ENCODE measurements around the gene MT1H.
A peak's percentile ranks its signal among the peaks of the same experiment; 100 is the strongest.

MT1H gene

GRCh38 chr16:56636616-56637413, 32.8 kb upstream of the MT1H start:
- no peaks in the 10 kb centered on the region for H3K36me3 ChIP-seq (ENCODE audit: control insufficient read depth, insufficient read depth, low read length)
- no peak overlapping the region for H3K9ac ChIP-seq
- H2AFZ ChIP-seq: no peak overlapping the region
- no peaks in the 10 kb centered on the region for H3K79me2 ChIP-seq
- no peak overlapping the region for H3K4me2 ChIP-seq (ENCODE audit: low read length)
- no peak for TF ChIP-seq CTCF (IDR thresholded peaks at IDR 0.05)
- H3K27ac ChIP-seq: no peak overlapping the region
- H3K9me3 ChIP-seq (ENCODE audit: control insufficient read depth, low read length): no peaks in the 10 kb centered on the region
- H3K4me1 ChIP-seq: no peaks in the 10 kb centered on the region
- no peaks in the 10 kb centered on the region for H3K27me3 ChIP-seq (ENCODE audit: control insufficient read depth, insufficient read depth, low read length)
- H3K4me3 ChIP-seq (ENCODE audit: low read depth, low read length): no peak overlapping the region

GRCh38 chr16:56637814-56638750, 31.5 kb upstream of the MT1H start, which contains the start of gene MT1A:
Gene MT1A (plus strand): TSS chr16:56638666. CDS start chr16:56638739, 73 bp downstream.
- Histone ChIP-seq H3K4me2 (ENCODE audit: low read length) (peak within 1 kb of the TSS; percentile 83), H2AFZ (peak within 1 kb of the TSS; percentile 54), H3K36me3 (ENCODE audit: control insufficient read depth, insufficient read depth, low read length) (no peaks in the 10 kb centered on the region), H3K9ac (no peak within 1 kb of the TSS), H3K4me1 (no peaks in the 10 kb centered on the region), H3K27ac (no peak within 1 kb of the TSS), H3K27me3 (ENCODE audit: control insufficient read depth, insufficient read depth, low read length) (no peaks in the 10 kb centered on the region), H3K4me3 (ENCODE audit: low read depth, low read length) (peak within 1 kb of the TSS; percentile 59), H3K79me2 (no peaks in the 10 kb centered on the region), H3K9me3 (ENCODE audit: control insufficient read depth, low read length) (no peaks in the 10 kb centered on the region)
- no peak for TF ChIP-seq CTCF (IDR thresholded peaks at IDR 0.05)

- TF ChIP-seq CTCF (IDR thresholded peaks at IDR 0.05): no peak
- Histone ChIP-seq H3K4me1 (peaks cover 4% of the 10 kb centered on the region), H3K27ac (no peak overlapping the region), H3K9ac (no peak overlapping the region), H3K4me2 (ENCODE audit: low read length) (no peak overlapping the region), H2AFZ (no peak overlapping the region), H3K36me3 (ENCODE audit: control insufficient read depth, insufficient read depth, low read length) (no peaks in the 10 kb centered on the region), H3K9me3 (ENCODE audit: control insufficient read depth, low read length) (no peaks in the 10 kb centered on the region), H3K79me2 (no peaks in the 10 kb centered on the region), H3K27me3 (ENCODE audit: control insufficient read depth, insufficient read depth, low read length) (no peaks in the 10 kb centered on the region), H3K4me3 (ENCODE audit: low read depth, low read length) (no peak overlapping the region)
Measured at GRCh38 chr16:56639045-56639444, 30.6 kb upstream of the MT1H start.

- Histone ChIP-seq H3K4me2 (ENCODE audit: low read length) (no peak overlapping the region), H3K27ac (no peak overlapping the region), H3K4me3 (ENCODE audit: low read depth, low read length) (no peak overlapping the region), H3K9ac (no peak overlapping the region), H3K4me1 (peaks cover 4% of the 10 kb centered on the region), H3K9me3 (ENCODE audit: control insufficient read depth, low read length) (no peaks in the 10 kb centered on the region), H2AFZ (no peak overlapping the region), H3K27me3 (ENCODE audit: control insufficient read depth, insufficient read depth, low read length) (no peaks in the 10 kb centered on the region), H3K79me2 (no peaks in the 10 kb centered on the region), H3K36me3 (ENCODE audit: control insufficient read depth, insufficient read depth, low read length) (no peaks in the 10 kb centered on the region)
- TF ChIP-seq CTCF (IDR thresholded peaks at IDR 0.05): no peak
Measured at GRCh38 chr16:56640076-56640475, 29.5 kb upstream of the MT1H start.
